ENCODE measurements around the gene STAG3. TPM values are rescaled to one million over a fixed set of nuclear protein-coding genes. Genes with fewer than 3 reads are reported as not detected.
A peak's percentile ranks its signal among the peaks of the same experiment; 100 is the strongest.

Gene STAG3
- total RNA-seq, 1 donor from 2014 or later: 0.69 TPM

GRCh38 chr7:100163871-100164270, 13.8 kb upstream of the STAG3 start:
- no peak overlapping the region for H3K4me3 ChIP-seq (ENCODE audit: low read depth, low read length)
- no peak for DNase-seq (ENCODE audit: low read depth)

GRCh38 chr7:100166317-100166940, 11.3 kb upstream of the STAG3 start:
- DNase-seq (ENCODE audit: low read depth): no peak
- TF ChIP-seq CTCF (conservative IDR thresholded peaks at IDR 0.05; ENCODE audit: low read depth, low read length): no peak
- H3K4me3 ChIP-seq (ENCODE audit: low read depth, low read length): no peak overlapping the region

More at GRCh38 chr7:100163871-100164270, 13.8 kb upstream of the STAG3 start:
- no peak for TF ChIP-seq CTCF (conservative IDR thresholded peaks at IDR 0.05; ENCODE audit: low read depth, low read length)

- no peak for DNase-seq (ENCODE audit: low read depth)
- TF ChIP-seq CTCF (conservative IDR thresholded peaks at IDR 0.05; ENCODE audit: low read depth, low read length): no peak
- H3K4me3 ChIP-seq (ENCODE audit: low read depth, low read length): no peak overlapping the region
These were observed 10.5 kb upstream of the STAG3 start for GRCh38 chr7:100166970-100167911.

- TF ChIP-seq CTCF (conservative IDR thresholded peaks at IDR 0.05; ENCODE audit: low read depth, low read length): no peak
- no peak for DNase-seq (ENCODE audit: low read depth)
- peak overlapping the region; percentile 42 for H3K4me3 ChIP-seq (ENCODE audit: low read depth, low read length)
These were observed 9.8 kb upstream of the STAG3 start for GRCh38 chr7:100167912-100168323.

- no peak overlapping the region for H3K4me3 ChIP-seq (ENCODE audit: low read depth, low read length)
These were observed 8.4 kb upstream of the STAG3 start for GRCh38 chr7:100169147-100169850.

More at GRCh38 chr7:100169147-100169850, 8.4 kb upstream of the STAG3 start:
- DNase-seq (ENCODE audit: low read depth): no peak
- TF ChIP-seq CTCF (conservative IDR thresholded peaks at IDR 0.05; ENCODE audit: low read depth, low read length): no peak
